ENCODE measurements around the gene KLHL24. TPM values are rescaled to one million over a fixed set of nuclear protein-coding genes. Genes with fewer than 3 reads are reported as not detected.
"Not testable (repeated sequence)": the region's sequence is repeated elsewhere in the genome, so short reads cannot be mapped to it uniquely, and the experiment has no call there.

The KLHL24 gene
- total RNA-seq, result 10 to 100 TPM; 29.6 to 57.2 TPM
- long read RNA-seq, transcript KLHL24-201 (8 exons, 2,345 nt), result major isoform, 5 of 21 reads
- long read RNA-seq, partial matches to known transcripts, result 2 of 21 reads
- long read RNA-seq, other reads (novel, unspliced or antisense), result 14 of 21 reads

- peak; percentile 93 to 96 for DNase-seq
- ATAC-seq, result peak; percentile 83
- intact Hi-C loops (cut with DNase I, micrococcal nuclease), result no loop called here
Observed at GRCh38 chr3:183635431-183636220, at the start of gene KLHL24. Gene KLHL24 (plus strand): TSS chr3:183635623. CDS start chr3:183650357, 14,734 bp downstream.

DNA sequence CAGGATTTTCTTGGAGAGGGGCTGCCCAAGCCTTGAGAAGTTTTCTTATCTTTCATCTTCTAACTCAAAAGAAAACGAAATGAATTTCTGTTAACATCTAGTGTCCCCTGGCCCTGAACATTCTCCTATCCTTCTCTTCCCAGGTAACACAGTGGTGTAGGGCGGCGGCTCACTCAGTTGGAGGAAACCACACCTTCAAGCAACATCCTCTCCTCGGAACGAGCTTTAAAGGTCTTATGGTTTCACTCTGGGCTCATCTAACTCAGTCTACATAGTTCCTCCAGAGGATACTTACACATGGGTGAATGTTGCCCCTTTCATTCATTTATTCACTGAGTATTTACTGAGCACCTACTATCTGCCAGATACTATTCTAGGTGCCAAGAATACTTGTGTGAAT lies 48.9 kb upstream of the KLHL24 start:
- no peak for ATAC-seq
- intact Hi-C loops (cut with DNase I, micrococcal nuclease), result no loop called here
- no peak for DNase-seq

GRCh38 chr3:183587336-183587735 lies 48.1 kb upstream of the KLHL24 start:
- ATAC-seq, result no peak
- DNase-seq, result no peak
- intact Hi-C loops (cut with DNase I, micrococcal nuclease), result no loop called here

DNA sequence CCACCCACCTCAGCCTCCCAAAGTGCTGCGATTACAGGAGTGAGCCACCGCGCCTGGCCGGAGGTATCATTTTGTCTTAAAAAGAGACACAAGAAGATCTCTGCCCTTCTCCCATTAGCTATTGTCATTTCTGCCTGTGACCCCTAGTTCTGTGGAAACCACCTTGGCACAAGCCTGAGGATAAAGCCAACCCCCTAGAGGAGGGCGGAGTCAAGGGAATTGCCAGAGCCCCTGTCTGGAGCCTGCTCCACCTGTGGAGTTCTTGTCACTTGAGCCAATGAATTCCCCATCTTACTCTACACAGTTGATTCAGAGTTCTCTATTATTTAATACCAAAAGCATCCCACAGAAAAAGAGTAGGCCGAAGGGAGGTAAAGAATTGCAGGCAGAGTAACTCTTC lies 45.0 kb upstream of the KLHL24 start:
- no peak for ATAC-seq
- intact Hi-C loops (cut with DNase I, micrococcal nuclease), result no loop called here
- DNase-seq, result no peak

DNA sequence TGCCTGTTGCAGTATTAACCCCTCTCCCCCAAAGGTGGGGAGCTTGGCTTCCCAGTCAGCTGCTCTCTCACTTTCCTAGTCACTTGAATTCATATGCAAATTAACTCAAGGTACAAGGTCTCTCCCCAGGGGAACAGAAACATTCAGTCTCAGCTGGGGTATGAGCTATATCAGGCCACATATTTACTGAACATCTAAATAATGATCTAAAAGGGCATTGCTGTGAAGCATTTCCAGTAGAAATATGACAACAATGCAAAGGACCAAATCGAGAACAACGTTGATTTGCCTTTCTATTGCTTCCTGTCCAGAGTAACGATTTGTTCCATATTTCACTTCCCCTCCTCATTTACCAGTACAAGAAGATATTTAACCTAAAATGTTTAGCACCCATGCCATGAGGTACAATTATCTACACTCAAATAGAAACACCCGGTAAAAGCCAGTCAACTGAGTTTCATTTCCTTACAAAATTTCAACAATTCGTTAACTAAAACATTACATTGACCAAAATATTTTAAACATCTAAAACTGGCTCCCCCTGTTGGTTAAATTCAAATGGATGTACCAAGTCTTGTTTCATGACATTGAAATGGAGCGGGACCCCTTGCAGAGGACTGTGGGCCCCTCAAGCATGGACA lies 43.4 kb upstream of the KLHL24 start:
- DNase-seq, result no peak
- ATAC-seq, result no peak
- intact Hi-C loops (cut with DNase I, micrococcal nuclease), result no loop called here

DNA sequence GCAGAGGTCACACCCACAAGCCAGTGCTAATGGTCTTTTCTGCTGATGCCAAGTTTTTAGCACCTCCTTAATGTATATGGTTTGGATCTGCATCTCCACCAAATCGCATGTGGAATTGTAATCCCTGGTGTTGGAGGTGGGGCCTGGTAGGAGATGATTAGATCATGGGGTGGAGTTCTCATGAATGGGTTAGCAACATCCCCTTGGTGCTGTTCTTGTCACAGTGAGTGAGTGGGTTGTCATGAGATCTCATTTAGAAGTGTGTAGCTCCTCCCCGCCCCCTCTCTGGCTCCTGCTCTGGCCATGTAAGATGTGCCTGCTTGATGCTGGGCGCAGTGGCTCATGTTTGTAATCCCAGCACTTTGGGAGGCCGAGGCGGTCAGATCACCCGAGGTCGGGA lies 42.6 kb upstream of the KLHL24 start:
- intact Hi-C loops (cut with DNase I, micrococcal nuclease), result no loop called here
- DNase-seq, result no peak
- ATAC-seq, result no peak

- no peak for DNase-seq
- ATAC-seq, result no peak
Observed at GRCh38 chr3:183594636-183595035, 40.8 kb upstream of the KLHL24 start.

GRCh38 chr3:183597959-183598358 lies 37.5 kb upstream of the KLHL24 start:
- intact Hi-C loops (cut with DNase I, micrococcal nuclease), result no loop called here
- DNase-seq, result no peak
- no peak for ATAC-seq

More at GRCh38 chr3:183594636-183595035, 40.8 kb upstream of the KLHL24 start:
- intact Hi-C loops (cut with DNase I, micrococcal nuclease), result no loop called here

GRCh38 chr3:183611326-183611725 lies 24.1 kb upstream of the KLHL24 start:
- ATAC-seq; DNase-seq; intact Hi-C loops (cut with DNase I, micrococcal nuclease): not testable (repeated sequence)

GRCh38 chr3:183613366-183614285 lies 21.8 kb upstream of the KLHL24 start:
- intact Hi-C loops (cut with DNase I, micrococcal nuclease), result no loop called here
- no peak for DNase-seq
- ATAC-seq, result no peak

DNA sequence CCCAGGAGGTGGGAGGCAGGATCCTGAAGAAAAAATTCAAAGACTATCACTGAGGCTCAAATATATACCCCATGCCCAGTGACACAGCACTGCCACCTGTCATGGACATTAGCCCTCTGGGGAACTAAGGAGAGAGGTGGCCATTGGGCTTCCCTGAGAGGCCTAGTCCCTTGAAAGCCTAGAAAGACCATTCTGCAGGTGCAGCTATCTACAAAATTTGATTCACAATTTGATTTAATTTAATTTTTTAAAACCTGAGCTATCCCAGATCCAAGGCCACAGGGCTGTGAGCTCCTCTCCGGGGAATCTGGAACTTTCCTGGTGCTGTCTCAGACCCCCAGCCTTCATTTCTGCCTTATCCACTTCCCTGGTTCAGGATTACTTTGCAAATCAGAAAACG lies 16.9 kb upstream of the KLHL24 start:
- DNase-seq (no peak), ATAC-seq (no peak)
- intact Hi-C loops (cut with DNase I, micrococcal nuclease), result no loop called here

GRCh38 chr3:183619010-183619409 lies 16.4 kb upstream of the KLHL24 start:
- ATAC-seq, result peak; percentile 77
- intact Hi-C loops (cut with DNase I, micrococcal nuclease), result no loop called here
- no peak for DNase-seq

DNA sequence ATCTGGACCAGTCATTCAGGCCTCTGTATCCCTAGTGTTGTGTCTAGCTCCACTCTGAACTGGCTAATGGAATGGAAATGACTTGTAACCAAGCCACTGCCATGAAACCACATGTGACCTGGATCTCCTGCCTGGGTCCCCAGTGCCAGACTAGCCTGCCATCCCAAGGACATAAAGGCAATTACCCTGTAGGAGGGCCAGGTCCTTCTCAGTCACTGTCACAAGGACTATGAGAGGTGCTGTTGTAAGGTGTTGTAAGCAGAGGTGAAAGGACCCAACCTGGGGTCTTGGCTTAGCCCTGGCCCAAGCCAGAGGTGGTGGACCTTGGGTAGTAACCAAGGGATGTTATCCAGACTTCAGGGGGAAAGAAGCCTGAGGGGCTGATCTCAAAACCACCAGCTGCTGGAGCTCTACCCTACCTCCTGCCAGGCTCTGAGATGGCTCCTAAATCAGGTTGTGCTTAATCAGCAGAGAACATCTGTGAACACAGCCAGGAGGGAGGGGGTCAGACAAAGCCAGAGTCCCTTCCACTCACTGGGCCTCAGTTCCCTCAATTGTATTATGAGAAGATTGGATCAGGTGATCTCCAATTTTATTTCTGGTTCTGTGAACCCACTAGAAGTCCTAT lies 15.7 kb upstream of the KLHL24 start:
- ATAC-seq (no peak), DNase-seq (no peak)
- intact Hi-C loops (cut with DNase I, micrococcal nuclease), result no loop called here

DNA sequence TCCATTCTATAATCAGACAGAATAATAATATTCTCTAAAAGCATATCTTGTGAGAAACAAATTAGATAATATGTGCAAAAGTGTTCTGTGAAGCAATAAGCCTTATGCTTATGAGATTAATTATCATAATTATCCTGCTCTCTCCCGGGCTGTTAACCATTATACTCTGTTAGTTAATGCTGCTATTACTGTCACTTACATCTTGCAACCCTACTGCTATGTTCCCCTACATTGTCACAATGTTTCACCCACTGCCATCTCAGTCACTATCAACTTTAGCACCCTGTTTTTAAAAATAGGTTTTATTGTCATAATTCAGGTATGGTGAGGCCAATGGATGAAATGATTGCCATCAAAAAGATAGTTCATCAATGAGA lies 15.2 kb upstream of the KLHL24 start:
- no peak for DNase-seq
- no peak for ATAC-seq
- intact Hi-C loops (cut with DNase I, micrococcal nuclease), result no loop called here

- DNase-seq; intact Hi-C loops (cut with DNase I, micrococcal nuclease); ATAC-seq: not testable (repeated sequence)
Observed at GRCh38 chr3:183622473-183622872, 12.9 kb upstream of the KLHL24 start.

GRCh38 chr3:183626877-183627594 lies 8.4 kb upstream of the KLHL24 start:
- intact Hi-C loops (cut with DNase I, micrococcal nuclease), result no loop called here
- ATAC-seq (no peak), DNase-seq (no peak)

- ATAC-seq (no peak), DNase-seq (no peak)
- intact Hi-C loops (cut with DNase I, micrococcal nuclease), result no loop called here
Observed at GRCh38 chr3:183629546-183630301, 5.7 kb upstream of the KLHL24 start.
